Measurements from ENCODE around the gene LPP.

- no peak for TF ChIP-seq POLR2A (IDR thresholded peaks at IDR 0.05; ENCODE audit: low read depth)
- TF ChIP-seq, protein P1, sequence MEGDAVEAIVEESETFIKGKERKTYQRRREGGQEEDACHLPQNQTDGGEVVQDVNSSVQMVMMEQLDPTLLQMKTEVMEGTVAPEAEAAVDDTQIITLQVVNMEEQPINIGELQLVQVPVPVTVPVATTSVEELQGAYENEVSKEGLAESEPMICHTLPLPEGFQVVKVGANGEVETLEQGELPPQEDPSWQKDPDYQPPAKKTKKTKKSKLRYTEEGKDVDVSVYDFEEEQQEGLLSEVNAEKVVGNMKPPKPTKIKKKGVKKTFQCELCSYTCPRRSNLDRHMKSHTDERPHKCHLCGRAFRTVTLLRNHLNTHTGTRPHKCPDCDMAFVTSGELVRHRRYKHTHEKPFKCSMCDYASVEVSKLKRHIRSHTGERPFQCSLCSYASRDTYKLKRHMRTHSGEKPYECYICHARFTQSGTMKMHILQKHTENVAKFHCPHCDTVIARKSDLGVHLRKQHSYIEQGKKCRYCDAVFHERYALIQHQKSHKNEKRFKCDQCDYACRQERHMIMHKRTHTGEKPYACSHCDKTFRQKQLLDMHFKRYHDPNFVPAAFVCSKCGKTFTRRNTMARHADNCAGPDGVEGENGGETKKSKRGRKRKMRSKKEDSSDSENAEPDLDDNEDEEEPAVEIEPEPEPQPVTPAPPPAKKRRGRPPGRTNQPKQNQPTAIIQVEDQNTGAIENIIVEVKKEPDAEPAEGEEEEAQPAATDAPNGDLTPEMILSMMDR (IDR thresholded peaks at IDR 0.05), result no peak
- TF ChIP-seq POLR2AphosphoS5 (IDR thresholded peaks at IDR 0.05), result no peak
- no peak for TF ChIP-seq EP300 (IDR thresholded peaks at IDR 0.05)
Observed at GRCh38 chr3:188401244-188401993, 247.5 kb downstream of the LPP start.
